ENCODE data around the gene CACNB1. TPM values are rescaled to one million over a fixed set of nuclear protein-coding genes. Genes with fewer than 3 reads are reported as not detected.
A peak's percentile ranks its signal among the peaks of the same experiment; 100 is the strongest.

Gene CACNB1
- total RNA-seq, 1 experiment from 2014 or later = 44.1 TPM

DNA sequence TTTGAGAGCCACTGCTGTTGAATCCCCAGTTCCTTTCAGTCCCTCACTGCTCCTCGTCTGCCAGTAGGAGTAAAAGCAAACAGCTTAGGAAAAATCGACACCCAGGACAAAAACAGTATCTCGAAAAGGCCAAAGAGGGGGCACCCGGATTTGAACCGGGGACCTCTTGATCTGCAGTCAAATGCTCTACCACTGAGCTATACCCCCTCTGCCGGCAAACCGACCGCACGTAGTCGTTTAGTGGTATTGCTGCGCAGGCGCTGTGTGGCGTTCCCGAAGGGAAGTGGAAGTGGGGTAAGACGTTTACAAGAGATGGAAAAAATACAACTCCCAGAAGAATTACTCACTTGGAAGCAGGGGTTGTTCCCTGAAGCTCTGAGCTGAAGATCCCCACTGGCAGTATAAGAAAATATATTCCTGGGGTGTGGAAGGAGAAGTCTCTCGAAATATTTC lies 43.8 kb downstream of the CACNB1 start:
- Mint-ChIP-seq H3K27ac (ENCODE audit: unreplicated experiment) (peak overlapping the region; percentile 99), H3K4me1 (ENCODE audit: low read depth, unreplicated experiment) (peaks cover 29% of the 10 kb centered on the region), H3K4me3 (ENCODE audit: low read depth, unreplicated experiment) (peak overlapping the region; percentile 95), H3K27me3 (ENCODE audit: unreplicated experiment) (peaks cover 89% of the 10 kb centered on the region), H3K36me3 (ENCODE audit: insufficient read depth, unreplicated experiment) (peaks cover 46% of the 10 kb centered on the region), H3K9me3 (ENCODE audit: low read depth, unreplicated experiment) (no peaks in the 10 kb centered on the region)
- intact Hi-C loops (cut with micrococcal nuclease; ENCODE audit: unreplicated experiment) = loop anchor here (1.0 to 5.0 kb wide), 7 partner anchors 84 to 401 kb away; partner anchors contain the start of genes CWC25 and PSMB3
- CTCF ChIA-PET = interaction anchor here (0.5 to 6.1 kb wide), 93 partner anchors 9 to 1974 kb away, joined by 3 to 502 read pairs (median 6); partner anchors contain the start of genes ARL5C, CACNB1, CDK12 and CWC25
- BruUV-seq (replicated peaks) = no TSS peak
- peak; percentile 100 for DNase-seq
- TF ChIP-seq, protein P1, sequence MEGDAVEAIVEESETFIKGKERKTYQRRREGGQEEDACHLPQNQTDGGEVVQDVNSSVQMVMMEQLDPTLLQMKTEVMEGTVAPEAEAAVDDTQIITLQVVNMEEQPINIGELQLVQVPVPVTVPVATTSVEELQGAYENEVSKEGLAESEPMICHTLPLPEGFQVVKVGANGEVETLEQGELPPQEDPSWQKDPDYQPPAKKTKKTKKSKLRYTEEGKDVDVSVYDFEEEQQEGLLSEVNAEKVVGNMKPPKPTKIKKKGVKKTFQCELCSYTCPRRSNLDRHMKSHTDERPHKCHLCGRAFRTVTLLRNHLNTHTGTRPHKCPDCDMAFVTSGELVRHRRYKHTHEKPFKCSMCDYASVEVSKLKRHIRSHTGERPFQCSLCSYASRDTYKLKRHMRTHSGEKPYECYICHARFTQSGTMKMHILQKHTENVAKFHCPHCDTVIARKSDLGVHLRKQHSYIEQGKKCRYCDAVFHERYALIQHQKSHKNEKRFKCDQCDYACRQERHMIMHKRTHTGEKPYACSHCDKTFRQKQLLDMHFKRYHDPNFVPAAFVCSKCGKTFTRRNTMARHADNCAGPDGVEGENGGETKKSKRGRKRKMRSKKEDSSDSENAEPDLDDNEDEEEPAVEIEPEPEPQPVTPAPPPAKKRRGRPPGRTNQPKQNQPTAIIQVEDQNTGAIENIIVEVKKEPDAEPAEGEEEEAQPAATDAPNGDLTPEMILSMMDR (IDR thresholded peaks at IDR 0.05; ENCODE audit: unreplicated experiment) = peak; percentile 28

DNA sequence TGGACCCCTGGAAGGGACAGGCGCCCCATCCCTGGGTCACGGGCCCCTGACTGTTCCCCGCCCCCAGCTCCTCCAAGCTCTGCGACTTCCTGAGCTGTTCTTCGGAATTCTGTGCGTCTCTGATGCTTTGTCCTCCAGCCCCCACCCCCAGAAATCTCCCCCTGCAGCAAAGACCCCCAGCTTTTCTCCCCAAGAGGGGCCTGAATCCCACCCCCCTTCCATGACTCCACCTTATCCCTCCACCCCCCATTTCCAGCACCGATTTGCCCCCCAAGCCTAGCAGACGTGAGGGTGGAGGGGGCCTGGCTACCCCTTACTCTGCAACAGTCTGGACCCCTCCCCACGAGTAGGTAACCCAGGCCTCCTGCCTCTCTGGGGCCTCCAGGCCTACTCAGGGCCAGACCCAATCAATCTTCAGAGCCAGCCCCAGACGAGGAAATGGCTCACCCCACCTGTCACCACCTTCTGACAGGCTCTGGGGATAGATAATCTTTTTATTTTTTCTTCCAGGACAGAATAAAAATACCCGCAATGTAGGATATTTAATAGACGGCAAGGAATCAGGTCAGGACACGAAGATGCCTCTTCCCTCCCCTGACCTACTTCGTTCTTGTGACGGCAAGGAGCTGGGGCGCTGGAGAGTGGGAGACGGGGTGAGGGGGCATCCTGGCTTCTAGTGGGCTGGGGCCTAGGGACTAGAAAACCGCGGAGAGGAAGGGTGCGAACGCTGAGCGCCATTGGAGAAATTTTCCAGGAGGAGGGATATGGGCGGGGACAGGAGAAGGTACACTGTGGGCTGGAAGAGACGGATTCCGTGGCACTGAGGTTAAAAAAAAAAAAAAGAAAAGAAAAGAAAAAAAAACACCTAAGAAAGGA lies 45.3 kb downstream of the CACNB1 start:
- Mint-ChIP-seq H3K4me1 (ENCODE audit: low read depth, unreplicated experiment) (peaks cover 29% of the 10 kb centered on the region), H3K4me3 (ENCODE audit: low read depth, unreplicated experiment) (peak overlapping the region; percentile 95), H3K36me3 (ENCODE audit: insufficient read depth, unreplicated experiment) (peaks cover 46% of the 10 kb centered on the region), H3K27ac (ENCODE audit: unreplicated experiment) (peak overlapping the region; percentile 99), H3K9me3 (ENCODE audit: low read depth, unreplicated experiment) (no peaks in the 10 kb centered on the region), H3K27me3 (ENCODE audit: unreplicated experiment) (peaks cover 91% of the 10 kb centered on the region)
- CTCF ChIA-PET = interaction anchor here (0.6 to 6.1 kb wide), 91 partner anchors 8 to 1989 kb away, joined by 3 to 502 read pairs (median 6); partner anchors contain the start of genes ARL5C, CACNB1, CWC25 and ERBB2
- TF ChIP-seq, protein P1 (IDR thresholded peaks at IDR 0.05; ENCODE audit: unreplicated experiment) = no peak
- BruUV-seq (replicated peaks) = no TSS peak
- DNase-seq = no peak
- intact Hi-C loops (cut with micrococcal nuclease; ENCODE audit: unreplicated experiment) = loop anchor here (2.0 to 5.0 kb wide), 4 partner anchors 93 to 400 kb away; partner anchors contain the start of genes CWC25 and PSMB3

DNA sequence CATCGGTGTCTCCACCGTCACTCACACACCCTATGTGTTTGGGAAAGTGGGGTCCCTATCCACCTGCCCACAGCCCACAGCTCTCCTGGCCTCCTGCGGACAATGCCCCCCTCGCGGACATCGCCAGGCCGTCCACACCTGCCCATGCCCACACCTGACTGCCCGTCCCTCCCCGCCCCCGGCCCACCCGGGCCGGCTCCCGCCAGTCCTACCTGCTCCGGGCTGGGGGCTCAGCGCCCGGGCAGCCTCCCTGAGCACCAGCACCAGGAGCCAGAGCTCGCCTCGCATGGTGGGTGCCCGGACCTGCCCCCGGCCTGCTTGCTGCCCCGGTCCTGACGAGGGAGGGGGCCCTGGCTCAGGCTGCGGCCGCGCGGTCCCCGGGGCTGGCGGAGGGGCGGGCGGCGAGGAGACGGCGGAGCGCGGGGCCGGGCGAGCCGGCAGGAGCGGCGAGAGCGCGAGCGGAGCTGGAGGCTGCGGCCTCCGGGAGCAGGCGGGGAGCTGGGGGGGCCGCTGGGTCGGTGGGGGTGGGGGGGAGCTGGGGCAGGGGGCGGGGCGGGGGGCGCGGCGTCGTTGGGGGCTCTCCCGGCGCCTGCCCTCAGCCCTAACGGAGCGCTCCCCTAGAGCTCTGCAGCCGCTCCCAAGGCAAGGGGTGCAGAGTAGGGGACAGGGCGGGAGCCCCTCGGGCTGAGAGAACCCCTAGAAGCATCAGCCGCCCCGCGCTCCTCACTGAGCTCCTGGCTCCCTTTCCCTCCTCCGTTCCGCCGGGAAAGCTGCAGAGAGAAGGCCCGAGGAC lies 46.1 kb downstream of the CACNB1 start, which contains the start of gene PLXDC1:
PLXDC1 (minus strand) TSS at position 488 of the 793 bp plus-strand sequence; CDS start at position 288, 200 bp downstream.
- H3K9me3 Mint-ChIP-seq (ENCODE audit: low read depth, unreplicated experiment) = no peaks in the 10 kb centered on the region
- peaks cover 87% of the 10 kb centered on the region for H3K27me3 Mint-ChIP-seq (ENCODE audit: unreplicated experiment)
- H3K36me3 Mint-ChIP-seq (ENCODE audit: insufficient read depth, unreplicated experiment) = peaks cover 46% of the 10 kb centered on the region
- intact Hi-C loops (cut with micrococcal nuclease; ENCODE audit: unreplicated experiment) = loop anchor here (5.0 kb wide), 3 partner anchors 324 to 399 kb away; partner anchors contain the start of genes CWC25 and PSMB3
- CTCF ChIA-PET = interaction anchor here (0.6 to 6.1 kb wide), 12 partner anchors 15 to 757 kb away, joined by 3 to 502 read pairs (median 6); partner anchors contain the start of gene ARL5C
- TF ChIP-seq, protein P1 (IDR thresholded peaks at IDR 0.05; ENCODE audit: unreplicated experiment) = no peak
- H3K27ac Mint-ChIP-seq (ENCODE audit: unreplicated experiment) = peak within 1 kb of the TSS; percentile 99
- peak; percentile 61 for DNase-seq
- BruUV-seq (replicated peaks) = no TSS peak
- H3K4me3 Mint-ChIP-seq (ENCODE audit: low read depth, unreplicated experiment) = peak within 1 kb of the TSS; percentile 95
- H3K4me1 Mint-ChIP-seq (ENCODE audit: low read depth, unreplicated experiment) = peaks cover 29% of the 10 kb centered on the region

DNA sequence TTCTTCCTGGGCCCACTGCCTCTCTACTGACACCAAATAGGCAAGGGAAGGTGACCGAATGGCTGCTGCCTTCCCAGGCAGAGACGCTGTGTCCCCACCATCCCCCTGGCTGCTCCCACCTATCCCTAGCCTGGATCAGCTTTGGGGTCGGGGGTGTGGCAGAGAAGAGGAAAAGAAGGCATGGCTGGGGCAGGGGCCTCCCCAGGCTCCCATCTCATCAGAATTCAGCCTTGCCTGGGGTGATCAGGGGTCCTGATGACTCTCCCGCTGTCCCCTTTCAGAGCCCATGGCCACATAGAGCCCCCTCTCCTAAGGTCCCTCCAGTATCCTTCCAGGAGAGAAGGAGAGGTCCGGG lies 46.7 kb downstream of the CACNB1 start:
- no peak overlapping the region for H3K27ac Mint-ChIP-seq (ENCODE audit: unreplicated experiment)
- H3K4me3 Mint-ChIP-seq (ENCODE audit: low read depth, unreplicated experiment) = peak overlapping the region; percentile 95
- intact Hi-C loops (cut with micrococcal nuclease; ENCODE audit: unreplicated experiment) = loop anchor here (5.0 kb wide), 3 partner anchors 323 to 398 kb away; partner anchors contain the start of genes CWC25 and PSMB3
- CTCF ChIA-PET = interaction anchor here (0.6 to 6.1 kb wide), 7 partner anchors 16 to 283 kb away, joined by 3 to 502 read pairs (median 6); partner anchors contain the start of gene ARL5C
- no peak for DNase-seq
- peaks cover 85% of the 10 kb centered on the region for H3K27me3 Mint-ChIP-seq (ENCODE audit: unreplicated experiment)
- peaks cover 29% of the 10 kb centered on the region for H3K4me1 Mint-ChIP-seq (ENCODE audit: low read depth, unreplicated experiment)
- no TSS peak for BruUV-seq (replicated peaks)
- H3K36me3 Mint-ChIP-seq (ENCODE audit: insufficient read depth, unreplicated experiment) = peaks cover 46% of the 10 kb centered on the region
- H3K9me3 Mint-ChIP-seq (ENCODE audit: low read depth, unreplicated experiment) = no peaks in the 10 kb centered on the region
- TF ChIP-seq, protein P1 (IDR thresholded peaks at IDR 0.05; ENCODE audit: unreplicated experiment) = no peak

Measured in Calu3 (cell line).